NOMO-1 (cell line): ENCODE data around the gene A2ML1.
"Not testable (repeated sequence)": the region's sequence is repeated elsewhere in the genome, so short reads cannot be mapped to it uniquely, and the experiment has no call there.

Experiments
- DNase-seq, 2 experiments: peaks; one replicate each; lab custom pipeline; 2025; ENCODE audit not compliant: unreplicated experiment in 2 of 2; lab: John Stamatoyannopoulos, UW

A2ML1 gene

GRCh38 chr12:8847435-8847834, 25.0 kb downstream of the A2ML1 start:
- DNase-seq = no peak

GRCh38 chr12:8849876-8850275, 27.5 kb downstream of the A2ML1 start:
- peak in 1 of 2 experiments; percentile 42 for DNase-seq

GRCh38 chr12:8852119-8852518, 29.7 kb downstream of the A2ML1 start:
- no peak for DNase-seq

GRCh38 chr12:8855891-8856290, 33.5 kb downstream of the A2ML1 start:
- no peak for DNase-seq

GRCh38 chr12:8859448-8859847, 37.0 kb downstream of the A2ML1 start:
- not testable (repeated sequence) for DNase-seq

- DNase-seq = peak; percentile 28 to 53
Observed at GRCh38 chr12:8860165-8860961, 37.9 kb downstream of the A2ML1 start.

GRCh38 chr12:8866429-8866828, 44.0 kb downstream of the A2ML1 start:
- DNase-seq = no peak

GRCh38 chr12:8867009-8867408, 44.6 kb downstream of the A2ML1 start:
- peak in 1 of 2 experiments; percentile 35 for DNase-seq

GRCh38 chr12:8867786-8868185, 45.4 kb downstream of the A2ML1 start:
- DNase-seq = no peak

- no peak for DNase-seq
Observed at GRCh38 chr12:8870586-8870985, 48.2 kb downstream of the A2ML1 start.

- no peak for DNase-seq
Observed at GRCh38 chr12:8871068-8871467, 48.6 kb downstream of the A2ML1 start.

GRCh38 chr12:8876887-8877286, 54.5 kb downstream of the A2ML1 start:
- no peak for DNase-seq

- DNase-seq = no peak
Observed at GRCh38 chr12:8886502-8887284, 64.3 kb downstream of the A2ML1 start.

GRCh38 chr12:8887285-8887715, 64.9 kb downstream of the A2ML1 start:
- no peak for DNase-seq

GRCh38 chr12:8890313-8891085, 68.1 kb downstream of the A2ML1 start:
- DNase-seq = peak; percentile 35 to 51

- no peak for DNase-seq
Observed at GRCh38 chr12:8891976-8892375, 69.6 kb downstream of the A2ML1 start.

- DNase-seq = no peak
Observed at GRCh38 chr12:8894378-8894777, 72.0 kb downstream of the A2ML1 start.

GRCh38 chr12:8894986-8895385, 72.6 kb downstream of the A2ML1 start:
- no peak for DNase-seq

GRCh38 chr12:8897081-8897480, 74.7 kb downstream of the A2ML1 start:
- no peak for DNase-seq

- peak in 1 of 2 experiments; percentile 15 for DNase-seq
Observed at GRCh38 chr12:8899830-8900229, 77.4 kb downstream of the A2ML1 start.

GRCh38 chr12:8902703-8903102, 80.3 kb downstream of the A2ML1 start:
- DNase-seq = peak; percentile 17 to 76
